Measurements from ENCODE around the gene PEAK3.

DNA sequence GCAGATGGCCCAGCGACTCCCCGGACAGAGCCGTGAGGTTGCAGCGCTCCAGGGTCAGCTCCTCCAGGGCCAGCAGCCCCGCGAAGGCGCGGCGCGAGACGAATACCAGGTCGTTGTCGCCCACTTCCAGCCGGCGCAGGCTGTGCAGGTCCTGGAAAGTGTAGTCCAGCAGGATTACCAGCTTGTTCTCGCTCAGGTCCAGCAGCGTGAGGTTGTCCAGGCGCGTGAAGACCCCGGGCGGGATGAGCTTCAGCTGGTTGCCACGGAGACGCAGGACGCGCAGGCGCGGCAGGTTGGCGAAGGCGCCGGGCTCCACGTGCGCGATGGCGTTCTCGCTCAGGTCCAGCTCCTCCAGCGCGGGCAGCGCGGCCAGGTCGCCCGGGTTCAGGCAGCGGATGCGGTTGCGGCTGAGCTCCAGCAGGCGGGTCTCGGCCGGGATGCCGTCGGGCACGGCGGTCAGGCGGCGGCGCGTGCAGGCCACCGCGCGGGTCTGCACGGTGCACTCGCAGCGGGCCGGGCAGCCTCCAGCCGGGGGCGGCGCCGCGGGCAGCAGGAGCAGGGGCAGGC, 9.3 kb upstream of the PEAK3 start:
- TF ChIP-seq, protein P1, sequence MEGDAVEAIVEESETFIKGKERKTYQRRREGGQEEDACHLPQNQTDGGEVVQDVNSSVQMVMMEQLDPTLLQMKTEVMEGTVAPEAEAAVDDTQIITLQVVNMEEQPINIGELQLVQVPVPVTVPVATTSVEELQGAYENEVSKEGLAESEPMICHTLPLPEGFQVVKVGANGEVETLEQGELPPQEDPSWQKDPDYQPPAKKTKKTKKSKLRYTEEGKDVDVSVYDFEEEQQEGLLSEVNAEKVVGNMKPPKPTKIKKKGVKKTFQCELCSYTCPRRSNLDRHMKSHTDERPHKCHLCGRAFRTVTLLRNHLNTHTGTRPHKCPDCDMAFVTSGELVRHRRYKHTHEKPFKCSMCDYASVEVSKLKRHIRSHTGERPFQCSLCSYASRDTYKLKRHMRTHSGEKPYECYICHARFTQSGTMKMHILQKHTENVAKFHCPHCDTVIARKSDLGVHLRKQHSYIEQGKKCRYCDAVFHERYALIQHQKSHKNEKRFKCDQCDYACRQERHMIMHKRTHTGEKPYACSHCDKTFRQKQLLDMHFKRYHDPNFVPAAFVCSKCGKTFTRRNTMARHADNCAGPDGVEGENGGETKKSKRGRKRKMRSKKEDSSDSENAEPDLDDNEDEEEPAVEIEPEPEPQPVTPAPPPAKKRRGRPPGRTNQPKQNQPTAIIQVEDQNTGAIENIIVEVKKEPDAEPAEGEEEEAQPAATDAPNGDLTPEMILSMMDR (IDR thresholded peaks at IDR 0.05): no peak
- TF ChIP-seq POLR2AphosphoS5 (IDR thresholded peaks at IDR 0.05; ENCODE audit: insufficient read depth in 1 of 2, low read depth in 1 of 2) (no peak), POLR2A (IDR thresholded peaks at IDR 0.05) (no peak)
